GM12864 (cell line): ENCODE measurements around the gene MYO16.

Source experiments
- DNase-seq: peaks from one replicate; pipeline ENCODE4 v3.0.0-alpha.2; 2011; ENCODE audit warnings: low read depth
- H3K4me3 ChIP-seq: 2 replicates; pipeline ENCODE4 v1.5.1; 2011; ENCODE audit warnings: mild to moderate bottlenecking, low read depth, low read length, control low read depth
- CTCF ChIP-seq: IDR thresholded peaks from 2 replicates; pipeline ENCODE4 v1.5.1; 2011; ENCODE audit warnings: low read depth, mild to moderate bottlenecking, moderate library complexity, low read length, control low read depth, inconsistent platforms; ENCODE audit errors: missing control alignments

The MYO16 gene

GRCh38 chr13:108674771-108675170, 45.4 kb downstream of the MYO16 start:
- no peak for TF ChIP-seq CTCF
- no peak for DNase-seq
- no peak overlapping the region for H3K4me3 ChIP-seq

- no peak for DNase-seq
- no peak for TF ChIP-seq CTCF
- no peak overlapping the region for H3K4me3 ChIP-seq
These were observed 47.2 kb downstream of the MYO16 start for GRCh38 chr13:108676620-108677019.

- no peak overlapping the region for H3K4me3 ChIP-seq
- TF ChIP-seq CTCF, result no peak
- no peak for DNase-seq
These were observed 48.4 kb downstream of the MYO16 start for GRCh38 chr13:108677806-108678205.

- no peak overlapping the region for H3K4me3 ChIP-seq
- TF ChIP-seq CTCF, result no peak
- DNase-seq, result no peak
These were observed 50.6 kb downstream of the MYO16 start for GRCh38 chr13:108680011-108680410.

- H3K4me3 ChIP-seq, result no peak overlapping the region
- DNase-seq, result no peak
- no peak for TF ChIP-seq CTCF
These were observed 52.7 kb downstream of the MYO16 start for GRCh38 chr13:108681986-108682575.

GRCh38 chr13:108682714-108683113, 53.3 kb downstream of the MYO16 start:
- no peak overlapping the region for H3K4me3 ChIP-seq
- TF ChIP-seq CTCF, result no peak
- no peak for DNase-seq

GRCh38 chr13:108686027-108686426, 56.6 kb downstream of the MYO16 start:
- DNase-seq, result no peak
- TF ChIP-seq CTCF, result no peak
- no peak overlapping the region for H3K4me3 ChIP-seq
